HEK293 (cell line): ENCODE data around the gene INSL3.

ENCODE experiments used
- YY2 ChIP-seq: fragments of 450-650 bp; formaldehyde crosslinking; IDR thresholded peaks from 2 replicates; pipeline ENCODE4 v1.5.1; 2016; ENCODE audit warnings: missing biosample characterization, missing genetic modification characterization
- ZFP37 ChIP-seq: fragments of 450-650 bp; formaldehyde crosslinking; IDR thresholded peaks from 2 replicates; pipeline ENCODE4 v1.5.1; 2016; ENCODE audit warnings: missing biosample characterization, missing genetic modification characterization
- ZFP69B ChIP-seq: fragments of 450-650 bp; formaldehyde crosslinking; IDR thresholded peaks from 2 replicates; pipeline ENCODE4 v1.5.1; 2016; ENCODE audit warnings: missing biosample characterization, missing genetic modification characterization
- ZNF121 ChIP-seq: fragments of 450-650 bp; formaldehyde crosslinking; IDR thresholded peaks from 2 replicates; pipeline ENCODE4 v1.5.1; 2016; ENCODE audit warnings: missing biosample characterization, missing genetic modification characterization
- ZNF274 ChIP-seq, 2 experiments: fragments of 200-500 bp in 1 of 2; fragments of 450-650 bp in 1 of 2; sonication (Bioruptor generic) in 1 of 2; formaldehyde crosslinking in 1 of 2; IDR thresholded peaks; 2 replicates each; pipeline versions ENCODE4 v1.5.1 to v1.6.1; 2014 to 2016; ENCODE audit warnings: borderline replicate concordance in 1 of 2, inconsistent platforms in 1 of 2, low read length in 1 of 2, missing biosample characterization in 1 of 2, missing genetic modification characterization in 1 of 2
- ZNF354C ChIP-seq: fragments of 450-650 bp; formaldehyde crosslinking; IDR thresholded peaks from 2 replicates; pipeline ENCODE4 v1.5.1; 2016; ENCODE audit warnings: missing biosample characterization, missing genetic modification characterization, low read depth, borderline replicate concordance
- ZNF391 ChIP-seq: fragments of 450-650 bp; formaldehyde crosslinking; IDR thresholded peaks from 2 replicates; pipeline ENCODE4 v1.5.1; 2016; ENCODE audit warnings: low read depth, missing biosample characterization, missing genetic modification characterization, borderline replicate concordance
- ZNF558 ChIP-seq: fragments of 450-650 bp; formaldehyde crosslinking; IDR thresholded peaks from 2 replicates; pipeline ENCODE4 v1.5.1; 2016; ENCODE audit warnings: missing biosample characterization, missing genetic modification characterization
- TF ChIP-seq, protein P1 (sequence below): fragments of 450-650 bp; formaldehyde crosslinking; IDR thresholded peaks from 2 replicates; pipeline ENCODE4 v1.5.1; 2016; ENCODE audit warnings: missing biosample characterization, missing genetic modification characterization

DNA sequence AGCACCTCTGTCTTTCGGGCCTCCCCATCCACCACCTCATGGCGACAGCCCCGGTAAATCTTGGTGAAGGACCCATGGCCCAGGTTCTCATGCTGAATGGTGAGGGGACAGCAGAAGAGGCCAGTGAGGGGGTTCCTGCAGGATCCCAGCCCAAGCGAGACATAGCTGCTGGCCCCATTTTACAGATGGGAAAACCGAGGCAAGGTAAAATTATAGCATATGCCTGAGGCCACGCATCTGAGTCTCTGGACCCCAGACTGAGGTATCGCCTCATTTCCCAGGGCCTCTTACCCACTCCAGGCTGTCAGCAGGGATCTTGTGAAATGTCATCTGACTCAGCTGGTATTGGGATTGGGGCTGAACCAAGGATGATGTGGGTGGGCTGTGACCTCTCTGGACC, 16.7 kb upstream of the INSL3 start:
- TF ChIP-seq YY2 (tag by site-specific recombination) (no peak), ZFP69B (no peak), ZFP37 (no peak), ZNF354C (no peak), ZNF391 (tag by site-specific recombination) (no peak), ZNF274 (IDR thresholded peaks at IDR 0.05; ENCODE audit: low read length) (no peak), ZNF274 (tag by site-specific recombination; IDR thresholded peaks at IDR 0.05; ENCODE audit: borderline replicate concordance) (no peak), ZNF558 (no peak), ZNF121 (tag by site-specific recombination) (no peak)
- TF ChIP-seq, protein P1, sequence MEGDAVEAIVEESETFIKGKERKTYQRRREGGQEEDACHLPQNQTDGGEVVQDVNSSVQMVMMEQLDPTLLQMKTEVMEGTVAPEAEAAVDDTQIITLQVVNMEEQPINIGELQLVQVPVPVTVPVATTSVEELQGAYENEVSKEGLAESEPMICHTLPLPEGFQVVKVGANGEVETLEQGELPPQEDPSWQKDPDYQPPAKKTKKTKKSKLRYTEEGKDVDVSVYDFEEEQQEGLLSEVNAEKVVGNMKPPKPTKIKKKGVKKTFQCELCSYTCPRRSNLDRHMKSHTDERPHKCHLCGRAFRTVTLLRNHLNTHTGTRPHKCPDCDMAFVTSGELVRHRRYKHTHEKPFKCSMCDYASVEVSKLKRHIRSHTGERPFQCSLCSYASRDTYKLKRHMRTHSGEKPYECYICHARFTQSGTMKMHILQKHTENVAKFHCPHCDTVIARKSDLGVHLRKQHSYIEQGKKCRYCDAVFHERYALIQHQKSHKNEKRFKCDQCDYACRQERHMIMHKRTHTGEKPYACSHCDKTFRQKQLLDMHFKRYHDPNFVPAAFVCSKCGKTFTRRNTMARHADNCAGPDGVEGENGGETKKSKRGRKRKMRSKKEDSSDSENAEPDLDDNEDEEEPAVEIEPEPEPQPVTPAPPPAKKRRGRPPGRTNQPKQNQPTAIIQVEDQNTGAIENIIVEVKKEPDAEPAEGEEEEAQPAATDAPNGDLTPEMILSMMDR (tag by site-specific recombination): no peak
